Upper lobe of right lung (tissue), 1 donor: ENCODE results near the gene ENGASE. TPM values are rescaled to one million over a fixed set of nuclear protein-coding genes. Genes with fewer than 3 reads are reported as not detected.

Experiments
- ATAC-seq: fragments of 200-7000 bp; cut with Tn5 transposase; one replicate; pipeline ENCODE4 v1.9.1; 2020; ENCODE audit warnings: mild to moderate bottlenecking, moderate library complexity
- DNase-seq: peaks from one replicate; pipeline ENCODE4 v3.0.0-alpha.2; 2020
- H3K27ac ChIP-seq: fragments of 200-600 bp; one replicate; pipeline ENCODE4 v1.8.0; 2022
- H3K27me3 ChIP-seq: fragments of 200-600 bp; one replicate; pipeline ENCODE4 v1.8.0; 2022; ENCODE audit warnings: mild to moderate bottlenecking
- H3K36me3 ChIP-seq: fragments of 200-600 bp; one replicate; pipeline ENCODE4 v1.8.0; 2022
- H3K4me1 ChIP-seq: fragments of 200-600 bp; one replicate; pipeline ENCODE4 v1.8.0; 2022
- H3K4me3 ChIP-seq: fragments of 200-600 bp; one replicate; pipeline ENCODE4 v1.8.0; 2022; ENCODE audit warnings: mild to moderate bottlenecking
- H3K9me3 ChIP-seq: fragments of 200-600 bp; one replicate; pipeline ENCODE4 v1.8.0; 2022
- intact Hi-C: fragments of 100-400 bp; cut with DNase I; formaldehyde crosslinking; loops from one replicate; pipeline ENCODE4 v1.11.0; 2022
- total RNA-seq: library from RNA; stranded (reverse); fragmentation: NEBNext Ultra II Directional; extraction: Animal tissue kit (Norgen Biotek cat#: 25700); gene quantifications from one replicate; pipeline ENCODE4 v1.2.1, GENCODE V29; 2021
- TF ChIP-seq, protein P1 (sequence below): fragments of 200-600 bp; IDR thresholded peaks from one replicate; pipeline ENCODE4 v1.8.0; 2022; ENCODE audit warnings: antibody characterized with exemption
- donor health status: DM: no; HTN: yes; CAD: no; lungs with severe emphysema.

Gene ENGASE
- total RNA-seq, 1 donor from 2014 or later, result 58.2 TPM

DNA sequence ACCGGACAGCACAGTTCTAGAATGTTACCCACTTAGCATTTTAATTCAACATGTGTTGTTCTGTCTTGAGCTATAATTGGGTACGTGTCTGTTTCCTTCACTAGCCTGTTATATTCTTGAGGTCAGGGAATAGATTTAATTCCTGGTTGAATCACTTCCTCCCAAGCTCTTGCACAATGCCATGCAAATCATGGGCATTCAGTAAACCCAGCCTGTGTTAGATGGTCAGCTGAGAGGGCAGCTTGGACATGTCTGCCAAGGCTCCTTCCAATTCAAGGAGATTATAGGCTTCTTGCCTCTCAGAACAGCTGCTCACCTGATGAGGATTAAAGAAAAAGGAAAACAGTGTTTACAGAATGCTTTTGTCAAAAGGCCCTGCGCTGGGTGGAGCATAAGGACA lies 38.0 kb upstream of the ENGASE start:
- H3K27ac ChIP-seq, result peak overlapping the region; percentile 36
- peaks cover 28% of the 10 kb centered on the region for H3K4me1 ChIP-seq
- H3K27me3 ChIP-seq, result no peaks in the 10 kb centered on the region
- H3K9me3 ChIP-seq, result no peaks in the 10 kb centered on the region
- TF ChIP-seq, protein P1, sequence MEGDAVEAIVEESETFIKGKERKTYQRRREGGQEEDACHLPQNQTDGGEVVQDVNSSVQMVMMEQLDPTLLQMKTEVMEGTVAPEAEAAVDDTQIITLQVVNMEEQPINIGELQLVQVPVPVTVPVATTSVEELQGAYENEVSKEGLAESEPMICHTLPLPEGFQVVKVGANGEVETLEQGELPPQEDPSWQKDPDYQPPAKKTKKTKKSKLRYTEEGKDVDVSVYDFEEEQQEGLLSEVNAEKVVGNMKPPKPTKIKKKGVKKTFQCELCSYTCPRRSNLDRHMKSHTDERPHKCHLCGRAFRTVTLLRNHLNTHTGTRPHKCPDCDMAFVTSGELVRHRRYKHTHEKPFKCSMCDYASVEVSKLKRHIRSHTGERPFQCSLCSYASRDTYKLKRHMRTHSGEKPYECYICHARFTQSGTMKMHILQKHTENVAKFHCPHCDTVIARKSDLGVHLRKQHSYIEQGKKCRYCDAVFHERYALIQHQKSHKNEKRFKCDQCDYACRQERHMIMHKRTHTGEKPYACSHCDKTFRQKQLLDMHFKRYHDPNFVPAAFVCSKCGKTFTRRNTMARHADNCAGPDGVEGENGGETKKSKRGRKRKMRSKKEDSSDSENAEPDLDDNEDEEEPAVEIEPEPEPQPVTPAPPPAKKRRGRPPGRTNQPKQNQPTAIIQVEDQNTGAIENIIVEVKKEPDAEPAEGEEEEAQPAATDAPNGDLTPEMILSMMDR, result no peak
- H3K4me3 ChIP-seq, result no peak overlapping the region
- DNase-seq (no peak), ATAC-seq (peak; percentile 87)
- no peaks in the 10 kb centered on the region for H3K36me3 ChIP-seq
- intact Hi-C loops, result no loop called here

GRCh38 chr17:79038545-79039135 lies 36.0 kb upstream of the ENGASE start:
- Histone ChIP-seq H3K4me1 (peaks cover 27% of the 10 kb centered on the region), H3K36me3 (no peaks in the 10 kb centered on the region), H3K9me3 (no peaks in the 10 kb centered on the region), H3K27ac (peak overlapping the region; percentile 42), H3K4me3 (no peak overlapping the region), H3K27me3 (no peaks in the 10 kb centered on the region)
- TF ChIP-seq, protein P1, result no peak
- DNase-seq (peak; percentile 35), ATAC-seq (no peak)
- intact Hi-C loops, result no loop called here

DNA sequence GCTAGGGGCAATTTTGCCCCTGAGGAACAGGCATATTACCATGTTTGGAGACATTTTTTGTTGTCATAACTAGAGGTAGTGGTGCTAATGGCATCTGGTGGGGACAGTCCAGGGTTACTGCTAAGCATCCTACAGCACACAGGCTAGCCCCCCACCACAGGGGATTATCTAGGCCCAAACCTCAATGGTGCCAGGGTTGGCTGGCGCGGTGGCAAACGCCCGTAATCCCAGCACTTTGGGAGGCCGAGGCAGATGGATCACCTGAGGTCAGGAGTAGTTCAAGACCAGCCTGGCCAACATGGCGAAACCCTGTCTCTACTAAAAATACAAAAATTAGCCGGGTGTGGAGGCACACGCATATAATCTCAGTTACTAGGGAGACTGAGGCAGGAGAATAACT lies 35.5 kb upstream of the ENGASE start:
- H3K36me3 ChIP-seq, result no peaks in the 10 kb centered on the region
- H3K9me3 ChIP-seq, result no peaks in the 10 kb centered on the region
- H3K4me1 ChIP-seq, result peaks cover 22% of the 10 kb centered on the region
- DNase-seq (peak; percentile 52), ATAC-seq (no peak)
- no peak overlapping the region for H3K27ac ChIP-seq
- intact Hi-C loops, result no loop called here
- H3K27me3 ChIP-seq, result no peaks in the 10 kb centered on the region
- H3K4me3 ChIP-seq, result no peak overlapping the region
- TF ChIP-seq, protein P1, result no peak

- no peak overlapping the region for H3K4me3 ChIP-seq
- DNase-seq (no peak), ATAC-seq (no peak)
- H3K27ac ChIP-seq, result no peak overlapping the region
- H3K36me3 ChIP-seq, result no peaks in the 10 kb centered on the region
- intact Hi-C loops, result no loop called here
- TF ChIP-seq, protein P1, result no peak
- no peaks in the 10 kb centered on the region for H3K9me3 ChIP-seq
- peaks cover 16% of the 10 kb centered on the region for H3K4me1 ChIP-seq
- H3K27me3 ChIP-seq, result no peaks in the 10 kb centered on the region
Observed at GRCh38 chr17:79039886-79040285, 34.7 kb upstream of the ENGASE start.

- ATAC-seq (no peak), DNase-seq (peak; percentile 57)
Observed at GRCh38 chr17:79041041-79041570, 33.5 kb upstream of the ENGASE start.

More at GRCh38 chr17:79041041-79041570, 33.5 kb upstream of the ENGASE start:
- H3K9me3 ChIP-seq, result no peaks in the 10 kb centered on the region
- intact Hi-C loops, result no loop called here
- TF ChIP-seq, protein P1, result no peak
- H3K4me3 ChIP-seq, result no peak overlapping the region
- H3K4me1 ChIP-seq, result peaks cover 10% of the 10 kb centered on the region
- no peak overlapping the region for H3K27ac ChIP-seq
- H3K27me3 ChIP-seq, result no peaks in the 10 kb centered on the region
- H3K36me3 ChIP-seq, result no peaks in the 10 kb centered on the region
